OCI-M1 (cell line): ENCODE data around the gene PCSK7.

Source experiments
- DNase-seq: peaks from one replicate; lab custom pipeline; 2025; lab: John Stamatoyannopoulos, UW

Gene PCSK7

DNA sequence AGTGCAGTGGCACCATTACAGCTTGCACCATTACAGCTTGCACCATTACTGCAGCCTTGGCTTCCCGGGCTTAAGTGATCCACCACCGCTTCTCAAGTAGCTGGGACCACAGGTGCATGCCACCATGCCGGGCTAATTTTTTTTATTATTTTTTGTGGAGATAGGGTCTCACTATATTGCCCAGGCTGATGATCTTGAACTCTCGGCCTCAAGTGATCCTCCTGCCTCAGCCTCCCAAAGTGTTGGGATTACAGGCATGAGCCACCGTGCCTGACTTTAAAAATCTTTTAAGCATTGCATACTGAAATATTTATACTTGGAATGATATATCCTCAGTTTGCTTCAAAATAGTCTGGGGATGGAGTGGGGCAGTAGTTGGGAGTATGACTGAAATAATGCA, 77.4 kb downstream of the PCSK7 start:
- no peak for DNase-seq
